ENCODE results near the gene SASH3. TPM values are rescaled to one million over a fixed set of nuclear protein-coding genes. Genes with fewer than 3 reads are reported as not detected.

SASH3 gene
- polyA plus RNA-seq, 1 of the 3 experiments (the other 2 are of a cell fraction): not detected

- no peaks in the 10 kb centered on the region for H3K27me3 ChIP-seq (ENCODE audit: insufficient read depth)
- H3K4me2 ChIP-seq: no peak overlapping the region
- H3K36me3 ChIP-seq (replicated peaks in 1 of 2; ENCODE audit: control insufficient read depth in 1 of 2, insufficient read depth in 2 of 2, low read length in 1 of 2): no peaks in the 10 kb centered on the region
- DNase-seq: no peak
- H3K27ac ChIP-seq (ENCODE audit: low read depth in 2 of 2, low read length in 1 of 2): no peak overlapping the region
- no peak overlapping the region for H2AFZ ChIP-seq (ENCODE audit: low read depth)
- no peak for TF ChIP-seq JUND (IDR thresholded peaks at IDR 0.05)
- TF ChIP-seq FOXJ3 (CRISPR knock-in tag; IDR thresholded peaks at IDR 0.05): no peak
- no peak for TF ChIP-seq EP300 (IDR thresholded peaks at IDR 0.05; ENCODE audit: borderline replicate concordance in 1 of 2, low read depth in 1 of 2, low read length in 1 of 2)
- TF ChIP-seq USF1 (IDR thresholded peaks at IDR 0.05; ENCODE audit: borderline replicate concordance, low read depth): no peak
- no peak for TF ChIP-seq GATA2 (CRISPR knock-in tag; IDR thresholded peaks at IDR 0.05)
- no peak for TF ChIP-seq MAX (IDR thresholded peaks at IDR 0.05; ENCODE audit: low read depth)
- no peak for TF ChIP-seq SMC3 (IDR thresholded peaks at IDR 0.05; ENCODE audit: low read depth, low read length)
- H3K9me2 ChIP-seq: no peaks in the 10 kb centered on the region
- H3K79me2 ChIP-seq (ENCODE audit: insufficient read depth): no peaks in the 10 kb centered on the region
- no peak overlapping the region for H3K9ac ChIP-seq
- H4K20me1 ChIP-seq (ENCODE audit: insufficient read depth): no peaks in the 10 kb centered on the region
- no peaks in the 10 kb centered on the region for H3K9me3 ChIP-seq
- POLR2A ChIA-PET: no interaction called here
- no peaks in the 10 kb centered on the region; a peak in 1 of 4 replicates for H3K4me1 ChIP-seq (ENCODE audit: control insufficient read depth in 1 of 2, insufficient read depth in 2 of 2, low read depth in 1 of 2, low read length in 1 of 2)
- H3F3A ChIP-seq (replicated peaks; ENCODE audit: insufficient read depth): no peaks in the 10 kb centered on the region
- CTCF ChIA-PET: no interaction called here
- WGBS (ENCODE audit: low lambda C conversion rate): 36% methylated on average over 7 of the region's 9 CpGs
- H3K4me3 ChIP-seq (ENCODE audit: low read depth in 2 of 2, low read length in 1 of 2): no peak overlapping the region
Observed at GRCh38 chrX:129790808-129791207, 11.1 kb downstream of the SASH3 start.

GRCh38 chrX:129791336-129791735 is 11.6 kb downstream of the SASH3 start:
- no peaks in the 10 kb centered on the region for H3K36me3 ChIP-seq (replicated peaks in 1 of 2; ENCODE audit: control insufficient read depth in 1 of 2, insufficient read depth in 2 of 2, low read length in 1 of 2)
- DNase-seq: no peak
- H3K4me2 ChIP-seq: no peak overlapping the region
- no peak overlapping the region for H2AFZ ChIP-seq (ENCODE audit: low read depth)
- no peak overlapping the region for H3K27ac ChIP-seq (ENCODE audit: low read depth in 2 of 2, low read length in 1 of 2)
- ChIA-PET CTCF (no interaction called here), POLR2A (no interaction called here)
- no peaks in the 10 kb centered on the region for H3F3A ChIP-seq (replicated peaks; ENCODE audit: insufficient read depth)
- no peak overlapping the region for H3K4me3 ChIP-seq (ENCODE audit: low read depth in 2 of 2, low read length in 1 of 2)
- H3K27me3 ChIP-seq (ENCODE audit: insufficient read depth): no peaks in the 10 kb centered on the region
- no peak overlapping the region for H3K9ac ChIP-seq
- no peaks in the 10 kb centered on the region for H3K79me2 ChIP-seq (ENCODE audit: insufficient read depth)
- TF ChIP-seq JUND (IDR thresholded peaks at IDR 0.05) (no peak), EP300 (IDR thresholded peaks at IDR 0.05; ENCODE audit: borderline replicate concordance in 1 of 2, low read depth in 1 of 2, low read length in 1 of 2) (no peak), NFIC (IDR thresholded peaks at IDR 0.05; ENCODE audit: borderline replicate concordance) (no peak), POLR2AphosphoS5 (IDR thresholded peaks at IDR 0.05; ENCODE audit: low read depth, low read length) (no peak), PBX3 (IDR thresholded peaks at IDR 0.05) (no peak), USF1 (IDR thresholded peaks at IDR 0.05; ENCODE audit: borderline replicate concordance, low read depth) (no peak), RFX5 (IDR thresholded peaks at IDR 0.05; ENCODE audit: low read length) (no peak), CTCF (IDR thresholded peaks at IDR 0.05) (no peak), ELF1 (IDR thresholded peaks at IDR 0.05) (no peak), MEF2A (IDR thresholded peaks at IDR 0.05; ENCODE audit: borderline replicate concordance, low read depth) (no peak), YY1 (IDR thresholded peaks at IDR 0.05; ENCODE audit: low read depth) (no peak), RXRA (IDR thresholded peaks at IDR 0.05; ENCODE audit: borderline replicate concordance, low read depth) (no peak), REST (IDR thresholded peaks at IDR 0.05; ENCODE audit: low read depth, low read length) (no peak), FOXM1 (IDR thresholded peaks at IDR 0.05; ENCODE audit: low read depth) (no peak)
- H4K20me1 ChIP-seq (ENCODE audit: insufficient read depth): no peaks in the 10 kb centered on the region
- H3K4me1 ChIP-seq (ENCODE audit: control insufficient read depth in 1 of 2, insufficient read depth in 2 of 2, low read depth in 1 of 2, low read length in 1 of 2): no peaks in the 10 kb centered on the region
- no peaks in the 10 kb centered on the region for H3K9me3 ChIP-seq
- WGBS (ENCODE audit: low lambda C conversion rate): 41% methylated on average over 2 of the region's 8 CpGs
- no peaks in the 10 kb centered on the region for H3K9me2 ChIP-seq
